Amniotic stem cell (primary cell): ENCODE results near the gene CRYBG3.
"Not testable (repeated sequence)": the region's sequence is repeated elsewhere in the genome, so short reads cannot be mapped to it uniquely, and the experiment has no call there.

Source experiments
- DNase-seq: peaks from one replicate; lab custom pipeline; 2025; lab: John Stamatoyannopoulos, UW

The CRYBG3 gene

GRCh38 chr3:97899331-97899730, 77.5 kb downstream of the CRYBG3 start:
- no peak for DNase-seq

- DNase-seq, result no peak
Observed at GRCh38 chr3:97901313-97902248, 79.8 kb downstream of the CRYBG3 start.

- DNase-seq, result not testable (repeated sequence)
Observed at GRCh38 chr3:97909830-97910229, 88.0 kb downstream of the CRYBG3 start.

- DNase-seq, result not testable (repeated sequence)
Observed at GRCh38 chr3:97910236-97910831, 88.5 kb downstream of the CRYBG3 start.

- DNase-seq, result no peak
Observed at GRCh38 chr3:97910931-97911351, 89.1 kb downstream of the CRYBG3 start.

GRCh38 chr3:97911459-97911858, 89.6 kb downstream of the CRYBG3 start:
- DNase-seq, result no peak

- DNase-seq, result no peak
Observed at GRCh38 chr3:97914388-97914787, 92.6 kb downstream of the CRYBG3 start.

- no peak for DNase-seq
Observed at GRCh38 chr3:97916576-97916975, 94.8 kb downstream of the CRYBG3 start.

GRCh38 chr3:97917813-97918536, 96.2 kb downstream of the CRYBG3 start:
- DNase-seq, result no peak

- no peak for DNase-seq
Observed at GRCh38 chr3:97927704-97928103, 105.9 kb downstream of the CRYBG3 start.

GRCh38 chr3:97928986-97929385, 107.2 kb downstream of the CRYBG3 start:
- DNase-seq, result no peak

- DNase-seq, result no peak
Observed at GRCh38 chr3:97930018-97930417, 108.2 kb downstream of the CRYBG3 start.

GRCh38 chr3:97931218-97931617, 109.4 kb downstream of the CRYBG3 start:
- no peak for DNase-seq

- no peak for DNase-seq
Observed at GRCh38 chr3:97932387-97932801, 110.6 kb downstream of the CRYBG3 start.

GRCh38 chr3:97934980-97935695, 113.3 kb downstream of the CRYBG3 start:
- no peak for DNase-seq

GRCh38 chr3:97935842-97936241, 114.0 kb downstream of the CRYBG3 start:
- DNase-seq, result no peak

GRCh38 chr3:97937205-97937604, 115.4 kb downstream of the CRYBG3 start:
- no peak for DNase-seq

- DNase-seq, result no peak
Observed at GRCh38 chr3:97938444-97938843, 116.6 kb downstream of the CRYBG3 start.

- no peak for DNase-seq
Observed at GRCh38 chr3:97939401-97939800, 117.6 kb downstream of the CRYBG3 start.

GRCh38 chr3:97940034-97940433, 118.2 kb downstream of the CRYBG3 start:
- DNase-seq, result no peak

GRCh38 chr3:97942801-97943546, 121.2 kb downstream of the CRYBG3 start:
- no peak for DNase-seq
